GM18873 (cell line): ENCODE results near the gene MYOG.

ENCODE experiments used
- ATAC-seq: cut with Tn5 transposase; IDR thresholded peaks from one replicate; pipeline ENCODE4 v1.9.1; 2021; ENCODE audit warnings: mild to moderate bottlenecking, moderate library complexity, moderate number of reproducible peaks; ENCODE audit not compliant: unreplicated experiment, low FRiP score

Gene MYOG

DNA sequence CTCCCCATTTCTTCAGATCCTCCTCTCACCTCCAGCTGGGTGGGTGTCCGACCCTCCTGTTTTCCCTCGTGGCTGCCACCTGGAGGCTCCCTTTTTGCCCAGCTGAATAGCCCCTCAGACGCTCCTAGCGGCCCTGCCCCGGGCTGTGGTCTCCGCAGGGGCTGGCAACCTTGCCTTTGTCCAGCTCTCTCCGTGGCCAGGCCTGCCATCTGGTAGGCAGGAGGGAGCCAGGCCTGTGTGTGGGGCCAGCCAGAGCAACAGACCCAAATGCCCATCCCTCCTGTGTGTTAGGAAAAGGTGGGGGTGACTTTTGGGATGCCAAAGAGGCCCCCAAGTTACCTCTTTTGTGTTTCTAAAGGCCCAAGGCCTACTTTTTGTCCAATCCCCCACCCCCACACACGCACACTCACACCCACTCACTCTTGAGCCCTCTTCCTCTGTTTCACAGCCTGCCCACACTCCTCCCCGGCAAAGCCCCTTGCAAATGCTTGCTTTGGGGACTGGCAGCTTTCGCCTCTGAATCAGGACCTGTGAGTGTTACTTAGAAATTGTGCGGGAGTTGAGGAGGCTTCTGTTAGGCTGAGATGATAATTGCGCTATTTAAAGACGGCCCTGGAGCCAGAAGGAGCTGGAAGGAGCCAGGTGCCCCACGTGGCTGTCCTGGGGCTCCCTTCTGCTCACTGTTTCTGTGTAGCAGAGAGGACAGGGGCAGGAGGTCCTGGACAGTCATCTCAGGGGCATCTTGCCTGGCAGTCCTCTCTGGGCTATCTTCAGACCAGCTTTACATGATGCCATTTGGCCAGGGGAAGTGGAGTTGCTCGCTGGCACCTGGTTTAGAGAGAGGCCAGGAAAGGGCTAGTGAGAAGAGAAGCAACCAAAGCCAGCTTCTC is 50.5 kb downstream of the MYOG start:
- no peak for ATAC-seq

GRCh38 chr1:203034422-203035110 is 51.2 kb downstream of the MYOG start:
- no peak for ATAC-seq

DNA sequence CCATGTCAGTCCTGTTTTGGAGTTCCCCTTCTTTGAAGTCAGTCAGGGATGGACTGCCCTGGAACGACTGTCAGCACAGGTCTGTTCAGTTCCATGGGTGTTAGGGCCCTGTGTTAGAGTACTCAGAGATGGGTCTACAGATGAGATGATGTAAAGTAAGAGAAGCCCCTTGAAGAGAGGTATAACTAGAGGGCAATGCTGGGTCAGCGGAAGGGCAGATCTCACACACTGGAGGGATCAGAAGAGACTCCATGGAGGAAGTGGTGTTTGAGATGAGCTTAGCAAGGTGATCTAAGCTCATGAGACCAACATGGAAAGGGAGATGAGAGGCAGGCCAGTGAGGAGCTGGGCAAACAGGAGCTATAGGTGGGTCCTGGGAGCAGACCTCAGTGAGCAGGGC is 51.9 kb downstream of the MYOG start:
- ATAC-seq, result no peak

DNA sequence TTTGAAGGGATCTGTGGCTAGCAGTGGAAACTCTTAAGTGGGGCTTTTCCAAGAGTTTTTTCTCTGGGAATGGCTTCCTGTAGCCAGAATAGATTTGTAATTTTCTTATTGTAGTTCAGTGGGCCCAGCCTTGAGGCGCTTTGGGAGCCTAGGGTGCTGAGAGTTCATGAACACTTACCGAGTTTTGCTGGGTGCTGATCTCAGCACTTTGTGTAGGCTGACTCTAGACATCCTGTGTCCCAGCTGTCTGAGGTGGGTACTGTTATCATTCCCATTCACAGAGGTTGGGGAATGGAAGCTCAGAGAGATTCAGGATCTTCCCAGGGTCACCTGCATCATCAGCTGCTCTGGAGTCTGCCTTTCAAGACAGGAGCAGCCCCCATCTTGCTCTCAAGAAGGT is 52.5 kb downstream of the MYOG start:
- no peak for ATAC-seq
